Measurements from ENCODE around the gene HLA-G.

HLA-G gene

DNA sequence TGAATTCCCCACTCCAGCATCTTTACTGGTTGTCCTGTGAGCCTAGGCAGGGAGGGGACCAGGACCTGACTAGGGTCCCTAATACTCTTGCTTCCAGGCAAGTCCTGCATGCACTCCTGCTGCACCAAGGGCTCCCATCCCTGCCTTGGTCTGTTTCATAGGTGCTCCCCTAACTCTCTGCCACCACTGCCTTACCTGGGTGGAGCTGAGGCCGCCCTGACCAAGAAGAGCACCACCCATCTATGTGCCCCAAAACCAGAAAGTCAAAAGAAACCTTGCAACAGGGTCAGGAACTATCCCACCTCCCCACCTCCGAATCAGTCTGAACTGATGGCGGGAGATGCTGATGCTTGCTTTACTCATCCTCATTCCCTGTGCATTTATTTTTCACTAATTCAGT lies 23.6 kb downstream of the HLA-G start:
- Histone ChIP-seq H3K9me3 (ENCODE audit: control insufficient read depth, low read length) (no peaks in the 10 kb centered on the region), H3K4me3 (ENCODE audit: insufficient read depth in 1 of 2, low read depth in 1 of 2, low read length in 2 of 2) (no peak overlapping the region), H3K4me1 (ENCODE audit: control insufficient read depth, insufficient read depth, low read depth, low read length) (no peaks in the 10 kb centered on the region), H2BK15ac (ENCODE audit: low read depth, poor library complexity, severe bottlenecking) (no peak overlapping the region), H2AFZ (ENCODE audit: low read depth, low read length) (no peak overlapping the region), H4K8ac (ENCODE audit: low read length) (no peak overlapping the region), H4K91ac (ENCODE audit: low read length) (no peak overlapping the region), H3K4ac (ENCODE audit: low read depth in 1 of 2, low read length in 2 of 2) (no peak overlapping the region), H3K14ac (ENCODE audit: low read length in 2 of 2) (no peak overlapping the region), H3K18ac (ENCODE audit: low read depth in 1 of 2, low read length in 2 of 2) (no peak overlapping the region), H2AK5ac (ENCODE audit: low read length, severe bottlenecking) (no peak overlapping the region), H3K9ac (ENCODE audit: low read length) (no peak overlapping the region), H2BK5ac (ENCODE audit: low read depth, low read length, poor library complexity, severe bottlenecking) (no peak overlapping the region), H2BK120ac (ENCODE audit: low read depth, low read length) (no peak overlapping the region), H3K27me3 (ENCODE audit: control insufficient read depth in 1 of 2, insufficient read depth in 1 of 2, low read length in 2 of 2) (peaks cover 31 to 70% of the 10 kb centered on the region in 2 experiments), H3K4me2 (ENCODE audit: low read length, poor library complexity, severe bottlenecking) (no peak overlapping the region), H3K27ac (ENCODE audit: low read length, poor library complexity, severe bottlenecking) (no peak overlapping the region), H2BK12ac (ENCODE audit: low read length in 2 of 2) (no peak overlapping the region), H3K36me3 (ENCODE audit: control insufficient read depth in 1 of 2, insufficient read depth in 2 of 2, low read depth in 1 of 2, low read length in 2 of 2) (no peaks in the 10 kb centered on the region), H3K79me1 (replicated peaks; ENCODE audit: low read length, poor library complexity, severe bottlenecking) (no peaks in the 10 kb centered on the region), H3K23ac (ENCODE audit: low read length in 2 of 2) (no peak overlapping the region)
- 80% methylated on average over 3 of the region's 3 CpGs for WGBS
- no peak for DNase-seq

DNA sequence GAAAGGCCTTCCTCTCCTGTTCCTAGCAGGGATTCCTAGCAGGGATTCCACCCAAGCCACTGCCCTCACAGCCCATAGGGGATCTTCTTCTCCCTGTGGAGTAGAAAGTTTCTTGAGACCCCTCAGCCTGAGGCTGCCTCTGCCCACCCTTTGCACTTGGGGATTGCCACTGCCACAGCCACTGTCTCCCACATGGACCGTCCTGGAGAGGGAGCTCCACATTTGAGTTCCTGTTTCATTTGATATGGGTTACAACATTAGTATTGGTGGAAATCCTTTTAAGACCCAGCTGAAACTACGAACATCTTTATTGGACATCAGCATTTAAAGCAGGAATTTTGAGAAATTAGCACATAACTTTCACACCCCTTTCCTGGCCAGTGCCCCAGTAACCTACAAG lies 25.6 kb downstream of the HLA-G start:
- no peak overlapping the region for H2AFZ ChIP-seq (ENCODE audit: low read depth, low read length)
- no peak overlapping the region for H3K4me3 ChIP-seq (ENCODE audit: insufficient read depth in 1 of 2, low read depth in 1 of 2, low read length in 2 of 2)
- H3K23ac ChIP-seq (ENCODE audit: low read length in 2 of 2) = no peak overlapping the region
- H2AK5ac ChIP-seq (ENCODE audit: low read length, severe bottlenecking) = no peak overlapping the region
- no peak overlapping the region for H2BK12ac ChIP-seq (ENCODE audit: low read length in 2 of 2)
- no peak overlapping the region for H2BK120ac ChIP-seq (ENCODE audit: low read depth, low read length)
- no peak overlapping the region for H3K18ac ChIP-seq (ENCODE audit: low read depth in 1 of 2, low read length in 2 of 2)
- H3K27me3 ChIP-seq (ENCODE audit: control insufficient read depth in 1 of 2, insufficient read depth in 1 of 2, low read length in 2 of 2) = peaks cover 31 to 57% of the 10 kb centered on the region in 2 experiments
- WGBS = 76% methylated on average over 1 of the region's 2 CpGs
- H3K4me2 ChIP-seq (ENCODE audit: low read length, poor library complexity, severe bottlenecking) = no peak overlapping the region
- H4K8ac ChIP-seq (ENCODE audit: low read length) = no peak overlapping the region
- no peak overlapping the region for H2BK5ac ChIP-seq (ENCODE audit: low read depth, low read length, poor library complexity, severe bottlenecking)
- H3K9ac ChIP-seq (ENCODE audit: low read length) = no peak overlapping the region
- no peak overlapping the region for H4K91ac ChIP-seq (ENCODE audit: low read length)
- no peaks in the 10 kb centered on the region for H3K9me3 ChIP-seq (ENCODE audit: control insufficient read depth, low read length)
- no peak for DNase-seq
- no peak overlapping the region for H3K14ac ChIP-seq (ENCODE audit: low read length in 2 of 2)
- no peaks in the 10 kb centered on the region for H3K36me3 ChIP-seq (ENCODE audit: control insufficient read depth in 1 of 2, insufficient read depth in 2 of 2, low read depth in 1 of 2, low read length in 2 of 2)
- H3K79me1 ChIP-seq (replicated peaks; ENCODE audit: low read length, poor library complexity, severe bottlenecking) = no peaks in the 10 kb centered on the region
- H3K4ac ChIP-seq (ENCODE audit: low read depth in 1 of 2, low read length in 2 of 2) = no peak overlapping the region
- H2BK15ac ChIP-seq (ENCODE audit: low read depth, poor library complexity, severe bottlenecking) = no peak overlapping the region
- H3K4me1 ChIP-seq (ENCODE audit: control insufficient read depth, insufficient read depth, low read depth, low read length) = no peaks in the 10 kb centered on the region
- no peak overlapping the region for H3K27ac ChIP-seq (ENCODE audit: low read length, poor library complexity, severe bottlenecking)

DNA sequence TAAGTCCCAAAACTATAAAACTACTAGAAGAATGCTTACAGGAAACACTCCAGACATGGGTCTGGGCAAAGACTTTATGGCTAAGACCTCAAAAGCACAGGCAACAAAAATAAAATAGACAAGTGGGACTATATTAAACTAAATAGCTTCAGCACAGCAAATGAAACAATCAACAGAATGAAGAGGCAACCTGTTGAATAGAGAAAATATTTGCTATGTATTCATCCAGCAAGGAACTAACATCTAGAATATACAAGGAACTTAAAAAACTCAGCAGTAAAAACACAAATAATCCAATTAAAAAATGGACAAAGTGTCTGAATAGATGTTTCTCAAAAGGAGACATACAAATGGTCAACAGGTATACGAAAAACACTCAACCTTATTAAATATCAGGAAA lies 30.4 kb downstream of the HLA-G start:
- no peak overlapping the region for H2AK5ac ChIP-seq (ENCODE audit: low read length, severe bottlenecking)
- H3K4me1 ChIP-seq (ENCODE audit: control insufficient read depth, insufficient read depth, low read depth, low read length) = no peaks in the 10 kb centered on the region
- no peak overlapping the region for H2BK15ac ChIP-seq (ENCODE audit: low read depth, poor library complexity, severe bottlenecking)
- H3K4me2 ChIP-seq (ENCODE audit: low read length, poor library complexity, severe bottlenecking) = no peak overlapping the region
- no peak overlapping the region for H2BK120ac ChIP-seq (ENCODE audit: low read depth, low read length)
- no peak overlapping the region for H4K91ac ChIP-seq (ENCODE audit: low read length)
- no peak overlapping the region for H3K9ac ChIP-seq (ENCODE audit: low read length)
- no CpG with 5 or more reads among the region's 1 CpG for WGBS
- H2BK5ac ChIP-seq (ENCODE audit: low read depth, low read length, poor library complexity, severe bottlenecking) = no peak overlapping the region
- peaks cover 24 to 34% of the 10 kb centered on the region in 2 experiments for H3K27me3 ChIP-seq (ENCODE audit: control insufficient read depth in 1 of 2, insufficient read depth in 1 of 2, low read length in 2 of 2)
- H2AFZ ChIP-seq (ENCODE audit: low read depth, low read length) = no peak overlapping the region
- no peak overlapping the region for H3K23ac ChIP-seq (ENCODE audit: low read length in 2 of 2)
- H3K27ac ChIP-seq (ENCODE audit: low read length, poor library complexity, severe bottlenecking) = no peak overlapping the region
- H3K9me3 ChIP-seq (ENCODE audit: control insufficient read depth, low read length) = no peaks in the 10 kb centered on the region
- H3K79me1 ChIP-seq (replicated peaks; ENCODE audit: low read length, poor library complexity, severe bottlenecking) = no peaks in the 10 kb centered on the region
- H3K14ac ChIP-seq (ENCODE audit: low read length in 2 of 2) = no peak overlapping the region
- H3K36me3 ChIP-seq (ENCODE audit: control insufficient read depth in 1 of 2, insufficient read depth in 2 of 2, low read depth in 1 of 2, low read length in 2 of 2) = no peaks in the 10 kb centered on the region
- no peak overlapping the region for H3K4me3 ChIP-seq (ENCODE audit: insufficient read depth in 1 of 2, low read depth in 1 of 2, low read length in 2 of 2)
- H2BK12ac ChIP-seq (ENCODE audit: low read length in 2 of 2) = no peak overlapping the region
- no peak for DNase-seq
- no peak overlapping the region for H4K8ac ChIP-seq (ENCODE audit: low read length)
- no peak overlapping the region for H3K4ac ChIP-seq (ENCODE audit: low read depth in 1 of 2, low read length in 2 of 2)
- no peak overlapping the region for H3K18ac ChIP-seq (ENCODE audit: low read depth in 1 of 2, low read length in 2 of 2)

DNA sequence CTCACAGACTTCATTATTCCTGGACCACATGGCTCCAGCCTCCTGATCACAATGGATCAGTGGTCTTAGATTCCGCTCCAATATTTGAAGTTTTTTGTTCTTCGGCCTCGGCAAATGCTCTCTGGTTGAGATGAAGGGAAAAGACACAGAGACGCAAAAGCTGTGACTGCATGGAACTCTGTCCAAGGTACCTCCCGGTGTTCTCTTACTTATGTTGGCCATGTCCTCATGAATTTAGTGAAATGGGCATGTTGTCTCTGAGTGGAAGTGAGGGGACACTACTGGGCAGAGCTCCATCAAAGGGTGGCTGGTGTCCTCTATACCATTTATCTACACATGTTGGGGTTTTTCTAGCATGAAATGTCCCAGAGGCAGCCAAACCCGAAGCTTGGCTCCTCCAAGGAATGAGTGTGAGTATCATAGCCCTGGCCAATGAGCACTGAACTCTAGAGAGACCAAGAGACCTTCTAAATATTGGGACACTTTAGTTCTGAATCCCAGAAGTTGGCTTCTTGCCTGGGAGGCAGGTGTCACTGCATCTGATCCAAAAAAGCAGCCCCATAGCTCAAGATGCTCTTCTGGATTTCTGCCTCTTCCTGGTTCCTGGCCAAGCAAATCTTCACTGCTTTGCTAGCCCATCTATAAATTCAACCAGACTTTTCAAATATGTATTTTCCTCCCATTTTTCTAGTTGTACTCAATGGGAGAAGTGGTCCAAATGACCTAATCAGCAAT lies 34.1 kb downstream of the HLA-G start:
- Histone ChIP-seq H2BK15ac (ENCODE audit: low read depth, poor library complexity, severe bottlenecking) (no peak overlapping the region), H2BK120ac (ENCODE audit: low read depth, low read length) (no peak overlapping the region), H3K23ac (ENCODE audit: low read length in 2 of 2) (no peak overlapping the region), H3K4ac (ENCODE audit: low read depth in 1 of 2, low read length in 2 of 2) (no peak overlapping the region), H3K79me1 (replicated peaks; ENCODE audit: low read length, poor library complexity, severe bottlenecking) (no peaks in the 10 kb centered on the region), H4K8ac (ENCODE audit: low read length) (no peak overlapping the region), H3K4me1 (ENCODE audit: control insufficient read depth, insufficient read depth, low read depth, low read length) (no peaks in the 10 kb centered on the region), H3K4me2 (ENCODE audit: low read length, poor library complexity, severe bottlenecking) (no peak overlapping the region), H3K4me3 (ENCODE audit: insufficient read depth in 1 of 2, low read depth in 1 of 2, low read length in 2 of 2) (no peak overlapping the region), H2AK5ac (ENCODE audit: low read length, severe bottlenecking) (no peak overlapping the region), H2BK5ac (ENCODE audit: low read depth, low read length, poor library complexity, severe bottlenecking) (no peak overlapping the region), H2BK12ac (ENCODE audit: low read length in 2 of 2) (no peak overlapping the region), H2AFZ (ENCODE audit: low read depth, low read length) (no peak overlapping the region), H4K91ac (ENCODE audit: low read length) (no peak overlapping the region), H3K9ac (ENCODE audit: low read length) (no peak overlapping the region), H3K27me3 (ENCODE audit: control insufficient read depth in 1 of 2, insufficient read depth in 1 of 2, low read length in 2 of 2) (peaks cover 38 to 57% of the 10 kb centered on the region in 2 experiments), H3K36me3 (ENCODE audit: control insufficient read depth in 1 of 2, insufficient read depth in 2 of 2, low read depth in 1 of 2, low read length in 2 of 2) (no peaks in the 10 kb centered on the region), H3K27ac (ENCODE audit: low read length, poor library complexity, severe bottlenecking) (no peak overlapping the region), H3K9me3 (ENCODE audit: control insufficient read depth, low read length) (no peaks in the 10 kb centered on the region), H3K18ac (ENCODE audit: low read depth in 1 of 2, low read length in 2 of 2) (no peak overlapping the region), H3K14ac (ENCODE audit: low read length in 2 of 2) (no peak overlapping the region)
- 70% methylated on average over 6 of the region's 6 CpGs for WGBS
- no peak for DNase-seq

All from mesenchymal stem cell (in vitro differentiated cells and primary cell).